Activated CD4-positive, alpha-beta T cell treated with anti-CD3 and anti-CD28 coated beads, Interleukin-2, amount 10 ng/mL, durations not matched to agents 7 days and 5 days (primary cell): ENCODE results near the gene MGA. TPM values are rescaled to one million over a fixed set of nuclear protein-coding genes. Genes with fewer than 3 reads are reported as not detected.

ENCODE experiments used
- CTCF ChIA-PET: fragments of 350-600 bp; sonication (Branson Sonifier 250); formaldehyde crosslinking; loops from one replicate; lab custom pipeline; 2021; ENCODE audit warnings: antibody characterized with exemption; lab: Charles Lee
- POLR2A ChIA-PET: fragments of 350-600 bp; sonication (Branson Sonifier 250); formaldehyde crosslinking; loops from one replicate; lab custom pipeline; 2021; ENCODE audit warnings: antibody characterized with exemption; lab: Charles Lee
- DNase-seq: peaks from one replicate; pipeline ENCODE4 v3.0.0-alpha.2; 2020
- H3K27ac Mint-ChIP-seq: one replicate; pipeline ENCODE4 v1.8.0; 2021; ENCODE audit warnings: mild to moderate bottlenecking, moderate library complexity, mixed read lengths
- H3K27me3 Mint-ChIP-seq: one replicate; pipeline ENCODE4 v1.8.0; 2021; ENCODE audit warnings: mixed read lengths
- H3K36me3 Mint-ChIP-seq: one replicate; pipeline ENCODE4 v1.8.0; 2021; ENCODE audit warnings: low read depth, mixed read lengths
- H3K4me1 Mint-ChIP-seq: one replicate; pipeline ENCODE4 v1.8.0; 2021; ENCODE audit warnings: mixed read lengths
- H3K4me3 Mint-ChIP-seq: one replicate; pipeline ENCODE4 v1.8.0; 2021; ENCODE audit warnings: mild to moderate bottlenecking, moderate library complexity, mixed read lengths
- H3K9me3 Mint-ChIP-seq: one replicate; pipeline ENCODE4 v1.8.0; 2021; ENCODE audit warnings: mixed read lengths
- total RNA-seq, 2 experiments: library from RNA; stranded (reverse); gene quantifications; one replicate each; pipeline ENCODE4 v1.2.3, GENCODE V29; 2021

The MGA gene
- total RNA-seq, 2 experiments from 2014 or later, result 33.0 to 35.2 TPM

DNA sequence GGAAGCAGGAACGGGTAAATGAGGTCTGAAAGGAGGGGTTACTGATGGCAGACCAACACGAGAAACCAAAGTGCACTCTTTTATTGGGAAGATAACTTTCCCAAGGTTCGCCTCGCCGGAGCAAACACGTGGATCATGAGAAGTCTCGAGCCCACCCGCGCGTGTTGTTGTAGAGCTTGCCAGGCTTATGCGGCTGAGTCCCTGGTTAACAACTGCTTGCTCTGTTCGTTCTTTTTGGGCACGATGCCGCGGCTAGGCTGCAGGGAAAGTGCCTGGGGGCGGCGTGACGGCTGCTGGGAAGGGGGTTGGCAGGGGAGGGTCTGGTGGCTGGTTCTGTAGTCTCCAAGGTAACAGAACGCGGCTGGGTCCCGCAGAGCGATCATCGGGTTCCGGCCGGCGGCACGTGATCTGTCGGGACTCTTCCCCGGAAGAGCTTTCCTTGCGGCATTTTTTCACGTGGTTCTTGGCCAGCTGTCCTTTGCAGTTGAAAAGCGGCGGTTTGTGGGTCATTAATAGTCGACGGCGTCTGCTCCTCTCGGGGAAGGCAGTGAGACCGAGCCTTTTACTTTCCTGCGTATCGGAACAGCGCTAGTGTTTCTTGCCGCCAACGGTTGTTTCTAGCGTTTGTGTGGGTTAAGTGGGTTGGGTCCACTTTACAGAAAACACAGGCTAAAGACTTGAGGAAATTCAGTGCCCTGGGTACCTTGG is 1.5 kb downstream of the MGA start:
- ChIA-PET POLR2A (interaction anchor here (0.6 kb wide), 1 partner anchor 1585 kb away, joined by 5 read pairs; no protein-coding TSS in a partner anchor), CTCF (interaction anchor here (0.9 to 2.0 kb wide), 4 partner anchors 14 to 139 kb away, joined by 3 to 9 read pairs (median 3); no protein-coding TSS in a partner anchor)
- peaks cover 19% of the 10 kb centered on the region for H3K36me3 Mint-ChIP-seq
- H3K4me3 Mint-ChIP-seq, result peak overlapping the region; percentile 83
- H3K9me3 Mint-ChIP-seq, result peaks cover 11% of the 10 kb centered on the region
- H3K27ac Mint-ChIP-seq, result peak overlapping the region; percentile 91
- peak; percentile 62 for DNase-seq
- peaks cover 26% of the 10 kb centered on the region for H3K27me3 Mint-ChIP-seq
- peaks cover 36% of the 10 kb centered on the region for H3K4me1 Mint-ChIP-seq

DNA sequence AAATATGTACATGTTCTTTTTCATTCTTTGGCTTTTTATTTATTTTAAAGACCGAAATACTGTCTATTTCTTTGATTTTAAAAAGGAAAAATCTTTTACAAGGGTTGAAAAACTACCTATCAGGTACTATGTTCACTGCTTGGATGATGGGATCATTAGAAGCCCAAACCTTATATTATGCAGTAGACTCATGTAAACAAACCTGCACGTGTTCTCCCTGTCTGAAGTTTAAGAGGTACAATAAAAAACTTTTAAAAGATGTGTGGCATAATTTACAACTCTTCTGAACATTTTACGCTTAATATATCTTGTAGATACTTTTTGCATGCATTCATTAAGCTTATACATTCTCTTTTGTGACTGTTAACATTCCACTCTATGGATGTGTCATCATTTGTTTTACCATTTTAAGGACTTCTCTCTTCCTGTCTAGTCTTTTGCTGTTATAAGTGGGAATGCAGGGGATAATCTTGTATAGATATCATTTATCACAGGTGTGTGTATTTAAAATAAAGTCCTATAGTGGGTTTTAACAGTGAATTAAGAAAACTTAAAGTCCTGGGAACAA is 6.2 kb downstream of the MGA start:
- Mint-ChIP-seq H3K36me3 (peaks cover 24% of the 10 kb centered on the region), H3K27me3 (no peaks in the 10 kb centered on the region), H3K9me3 (no peaks in the 10 kb centered on the region), H3K27ac (no peak overlapping the region), H3K4me1 (peaks cover 20% of the 10 kb centered on the region), H3K4me3 (no peak overlapping the region)
- DNase-seq, result no peak
- ChIA-PET CTCF (no interaction called here), POLR2A (no interaction called here)

- H3K9me3 Mint-ChIP-seq, result no peaks in the 10 kb centered on the region
- H3K27me3 Mint-ChIP-seq, result no peaks in the 10 kb centered on the region
- ChIA-PET CTCF (no interaction called here), POLR2A (no interaction called here)
- H3K27ac Mint-ChIP-seq, result no peak overlapping the region
- DNase-seq, result no peak
- H3K36me3 Mint-ChIP-seq, result peaks cover 23% of the 10 kb centered on the region
- H3K4me3 Mint-ChIP-seq, result no peak overlapping the region
- H3K4me1 Mint-ChIP-seq, result peaks cover 11% of the 10 kb centered on the region
Observed at GRCh38 chr15:41669701-41670100, 9.5 kb downstream of the MGA start.

- H3K27me3 Mint-ChIP-seq, result no peaks in the 10 kb centered on the region
- no peaks in the 10 kb centered on the region for H3K9me3 Mint-ChIP-seq
- no peak for DNase-seq
- H3K27ac Mint-ChIP-seq, result no peak overlapping the region
- CTCF ChIA-PET, result interaction anchor here (0.6 to 1.2 kb wide), 3 partner anchors 12 to 206 kb away, joined by 3 read pairs; partner anchors contain the start of gene MGA
- H3K4me1 Mint-ChIP-seq, result peaks cover 13% of the 10 kb centered on the region
- peaks cover 29% of the 10 kb centered on the region for H3K36me3 Mint-ChIP-seq
- H3K4me3 Mint-ChIP-seq, result no peak overlapping the region
- POLR2A ChIA-PET, result no interaction called here
Observed at GRCh38 chr15:41671656-41672648, 11.7 kb downstream of the MGA start.

DNA sequence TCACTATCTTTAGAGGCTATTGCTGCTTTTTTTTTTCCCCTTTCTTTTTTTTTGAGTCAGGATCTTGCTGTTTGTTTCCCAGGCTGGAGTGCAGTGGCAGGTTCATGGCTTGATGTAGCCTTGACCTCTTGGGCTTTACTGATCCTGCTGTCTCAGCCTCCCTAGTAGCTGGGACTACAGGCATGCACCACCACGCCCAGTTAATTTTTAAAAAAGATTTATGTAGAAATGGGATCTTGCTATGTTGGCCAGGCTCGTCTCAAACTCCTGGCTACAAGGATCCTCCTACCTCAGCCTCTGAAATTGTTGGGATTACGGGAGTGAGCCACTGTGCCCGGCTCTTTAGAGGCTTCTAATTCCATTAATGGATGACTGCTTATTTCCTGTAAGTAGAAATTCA is 15.1 kb downstream of the MGA start:
- ChIA-PET CTCF (interaction anchor here (0.6 to 2.2 kb wide), 7 partner anchors 14 to 1320 kb away, joined by 3 to 9 read pairs (median 4); partner anchors contain the start of gene MGA), POLR2A (no interaction called here)
- DNase-seq, result no peak
- no peak overlapping the region for H3K4me3 Mint-ChIP-seq
- no peak overlapping the region for H3K27ac Mint-ChIP-seq
- peaks cover 2% of the 10 kb centered on the region for H3K9me3 Mint-ChIP-seq
- H3K36me3 Mint-ChIP-seq, result peaks cover 26% of the 10 kb centered on the region
- peaks cover 11% of the 10 kb centered on the region for H3K4me1 Mint-ChIP-seq
- H3K27me3 Mint-ChIP-seq, result no peaks in the 10 kb centered on the region

GRCh38 chr15:41678742-41679141 is 18.5 kb downstream of the MGA start:
- Mint-ChIP-seq H3K36me3 (peaks cover 30% of the 10 kb centered on the region), H3K27me3 (no peaks in the 10 kb centered on the region), H3K4me1 (peaks cover 16% of the 10 kb centered on the region), H3K27ac (no peak overlapping the region), H3K9me3 (peaks cover 2% of the 10 kb centered on the region), H3K4me3 (no peak overlapping the region)
- DNase-seq, result no peak
- ChIA-PET CTCF (interaction anchor here (0.6 kb wide), 1 partner anchor 46 kb away, joined by 3 read pairs; no protein-coding TSS in a partner anchor), POLR2A (no interaction called here)

DNA sequence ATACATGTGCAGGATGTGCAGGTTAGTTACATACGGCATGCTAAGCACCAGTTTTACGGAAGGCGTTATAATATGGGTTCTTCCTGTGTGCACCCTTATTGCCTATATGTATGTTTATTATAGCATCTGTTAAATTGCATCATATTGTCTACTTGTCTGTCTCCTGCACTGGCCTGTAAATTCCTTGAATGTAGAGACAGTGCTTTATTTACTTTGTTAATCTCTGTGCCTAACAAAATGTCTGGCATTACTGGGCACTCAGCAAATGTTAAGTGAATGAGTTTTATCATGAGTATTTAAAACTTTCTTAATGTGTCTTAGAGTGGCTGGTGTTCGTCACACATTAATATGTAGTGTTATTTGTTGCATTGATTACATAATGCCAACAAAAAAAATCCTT is 23.8 kb downstream of the MGA start:
- no peak overlapping the region for H3K27ac Mint-ChIP-seq
- CTCF ChIA-PET, result interaction anchor here (1.0 to 1.3 kb wide), 3 partner anchors 12 to 31 kb away, joined by 3 to 5 read pairs (median 3); no protein-coding TSS in a partner anchor
- H3K36me3 Mint-ChIP-seq, result peaks cover 23% of the 10 kb centered on the region
- peaks cover 2% of the 10 kb centered on the region for H3K9me3 Mint-ChIP-seq
- H3K27me3 Mint-ChIP-seq, result no peaks in the 10 kb centered on the region
- POLR2A ChIA-PET, result no interaction called here
- H3K4me3 Mint-ChIP-seq, result no peak overlapping the region
- peaks cover 13% of the 10 kb centered on the region for H3K4me1 Mint-ChIP-seq
- DNase-seq, result no peak

DNA sequence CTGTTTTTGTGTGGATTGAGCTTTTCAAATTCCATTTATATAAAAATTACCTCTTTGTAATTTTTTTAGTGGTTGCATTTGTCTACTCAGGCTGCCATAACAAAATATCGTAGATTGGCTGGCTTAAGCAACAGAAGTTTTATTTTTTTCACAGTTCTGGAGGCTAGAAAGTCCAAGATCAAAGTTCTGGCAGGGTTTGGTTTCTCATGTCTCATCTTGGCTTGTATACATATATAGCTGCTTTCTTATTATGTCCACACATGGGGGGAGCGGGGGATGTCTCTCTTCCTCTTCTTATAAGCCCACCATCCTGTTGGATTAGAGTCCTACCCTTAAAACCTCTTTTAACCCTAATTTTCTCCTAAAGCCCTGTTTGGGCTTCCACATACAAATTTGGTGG is 28.5 kb downstream of the MGA start:
- H3K27me3 Mint-ChIP-seq, result no peaks in the 10 kb centered on the region
- H3K9me3 Mint-ChIP-seq, result no peaks in the 10 kb centered on the region
- no peak overlapping the region for H3K27ac Mint-ChIP-seq
- ChIA-PET POLR2A (no interaction called here), CTCF (interaction anchor here (1.3 to 1.5 kb wide), 2 partner anchors 28 to 35 kb away, joined by 3 read pairs; partner anchors contain the start of gene MGA)
- H3K4me3 Mint-ChIP-seq, result no peak overlapping the region
- no peak for DNase-seq
- H3K4me1 Mint-ChIP-seq, result peaks cover 36% of the 10 kb centered on the region
- peaks cover 9% of the 10 kb centered on the region for H3K36me3 Mint-ChIP-seq

GRCh38 chr15:41689083-41689482 is 28.9 kb downstream of the MGA start:
- DNase-seq, result no peak
- Mint-ChIP-seq H3K36me3 (peaks cover 9% of the 10 kb centered on the region), H3K27me3 (no peaks in the 10 kb centered on the region), H3K9me3 (no peaks in the 10 kb centered on the region), H3K27ac (no peak overlapping the region), H3K4me1 (peaks cover 36% of the 10 kb centered on the region), H3K4me3 (no peak overlapping the region)
- ChIA-PET POLR2A (no interaction called here), CTCF (no interaction called here)

GRCh38 chr15:41689834-41690233 is 29.6 kb downstream of the MGA start:
- no peaks in the 10 kb centered on the region for H3K9me3 Mint-ChIP-seq
- H3K27me3 Mint-ChIP-seq, result no peaks in the 10 kb centered on the region
- H3K4me3 Mint-ChIP-seq, result no peak overlapping the region
- DNase-seq, result no peak
- H3K36me3 Mint-ChIP-seq, result peaks cover 9% of the 10 kb centered on the region
- CTCF ChIA-PET, result interaction anchor here (1.3 kb wide), 1 partner anchor 96 kb away, joined by 3 read pairs; no protein-coding TSS in a partner anchor
- POLR2A ChIA-PET, result no interaction called here
- peaks cover 36% of the 10 kb centered on the region for H3K4me1 Mint-ChIP-seq
- peak overlapping the region; percentile 28 for H3K27ac Mint-ChIP-seq

DNA sequence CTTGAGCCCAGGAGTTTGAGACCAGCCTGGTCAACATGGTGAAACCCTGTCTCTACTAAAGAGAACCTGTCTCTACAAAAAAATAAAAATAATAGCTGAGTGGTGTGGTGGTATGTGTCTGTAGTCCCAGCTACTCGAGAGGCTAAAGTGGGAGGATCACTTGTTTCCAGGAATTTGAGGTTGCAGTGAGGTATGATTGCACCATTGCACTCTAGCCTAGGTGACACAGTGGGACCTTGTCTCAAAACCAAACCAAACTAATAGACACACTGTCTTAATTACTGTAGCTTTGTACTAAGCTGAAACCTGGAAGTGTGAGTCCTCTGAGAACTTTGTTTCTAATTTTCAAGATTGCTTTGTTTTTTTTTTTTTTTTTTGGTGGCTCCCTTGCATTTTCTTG is 30.4 kb downstream of the MGA start:
- H3K27ac Mint-ChIP-seq, result peak overlapping the region; percentile 28
- H3K9me3 Mint-ChIP-seq, result no peaks in the 10 kb centered on the region
- H3K27me3 Mint-ChIP-seq, result no peaks in the 10 kb centered on the region
- DNase-seq, result no peak
- peaks cover 9% of the 10 kb centered on the region for H3K36me3 Mint-ChIP-seq
- peaks cover 38% of the 10 kb centered on the region for H3K4me1 Mint-ChIP-seq
- CTCF ChIA-PET, result interaction anchor here (1.3 kb wide), 1 partner anchor 97 kb away, joined by 3 read pairs; no protein-coding TSS in a partner anchor
- no peak overlapping the region for H3K4me3 Mint-ChIP-seq
- POLR2A ChIA-PET, result no interaction called here

DNA sequence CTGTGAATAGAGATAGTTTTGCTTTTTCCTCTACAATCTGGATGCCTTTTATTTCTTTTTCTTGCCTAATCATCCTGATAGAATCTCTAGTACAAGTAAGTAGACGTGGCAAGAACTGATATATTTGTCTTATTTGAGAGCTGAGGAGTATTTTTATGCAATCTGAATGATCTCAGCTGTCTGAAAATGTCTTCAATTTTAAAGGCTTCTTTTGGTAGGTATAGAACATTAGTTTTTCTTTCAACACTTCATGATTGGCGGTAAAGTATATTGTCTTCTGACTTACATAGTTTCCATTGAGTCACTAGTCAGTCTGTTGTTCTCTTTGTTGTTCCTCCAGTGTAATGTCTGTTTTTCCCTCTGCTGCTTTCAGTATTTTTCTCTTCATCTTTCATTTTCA is 31.3 kb downstream of the MGA start:
- Mint-ChIP-seq H3K36me3 (peaks cover 8% of the 10 kb centered on the region), H3K27me3 (no peaks in the 10 kb centered on the region), H3K4me1 (peaks cover 47% of the 10 kb centered on the region), H3K27ac (peak overlapping the region; percentile 78), H3K4me3 (peak overlapping the region; percentile 6), H3K9me3 (no peaks in the 10 kb centered on the region)
- DNase-seq, result no peak
- POLR2A ChIA-PET, result no interaction called here
- CTCF ChIA-PET, result interaction anchor here (0.6 kb wide), 1 partner anchor 1137 kb away, joined by 3 read pairs; no protein-coding TSS in a partner anchor
